GM19463 (cell line): ENCODE measurements around the gene RIGI.
A peak's percentile ranks its signal among the peaks of the same experiment; 100 is the strongest.
"Not testable (repeated sequence)": the region's sequence is repeated elsewhere in the genome, so short reads cannot be mapped to it uniquely, and the experiment has no call there.

ENCODE experiments used
- ATAC-seq: cut with Tn5 transposase; IDR thresholded peaks from one replicate; pipeline ENCODE4 v1.9.1; 2021; ENCODE audit warnings: mild to moderate bottlenecking, moderate library complexity; ENCODE audit not compliant: unreplicated experiment

Gene RIGI

GRCh38 chr9:32533336-32533735 is 7.3 kb upstream of the RIGI start:
- ATAC-seq = no peak

GRCh38 chr9:32526707-32527048 is 682 bp upstream of the RIGI start:
- no peak for ATAC-seq

- no peak for ATAC-seq
Measured at GRCh38 chr9:32525709-32526030, 326 bp downstream of the RIGI start.

GRCh38 chr9:32524892-32525708 is 896 bp downstream of the RIGI start:
- peak; percentile 22 for ATAC-seq

GRCh38 chr9:32524558-32524891 is 1.5 kb downstream of the RIGI start:
- not testable (repeated sequence) for ATAC-seq

- no peak for ATAC-seq
Measured at GRCh38 chr9:32523910-32524309, 2.1 kb downstream of the RIGI start.

GRCh38 chr9:32518276-32518675 is 7.7 kb downstream of the RIGI start:
- no peak for ATAC-seq

- no peak for ATAC-seq
Measured at GRCh38 chr9:32516241-32516640, 9.8 kb downstream of the RIGI start.

GRCh38 chr9:32508728-32509127 is 17.3 kb downstream of the RIGI start:
- ATAC-seq = no peak

GRCh38 chr9:32503008-32503407 is 23.0 kb downstream of the RIGI start:
- ATAC-seq = no peak

- no peak for ATAC-seq
Measured at GRCh38 chr9:32502464-32502863, 23.5 kb downstream of the RIGI start.

- ATAC-seq = no peak
Measured at GRCh38 chr9:32501868-32502267, 24.1 kb downstream of the RIGI start.

- peak; percentile 51 for ATAC-seq
Measured at GRCh38 chr9:32500768-32501167, 25.2 kb downstream of the RIGI start.

- ATAC-seq = no peak
Measured at GRCh38 chr9:32497921-32498320, 28.1 kb downstream of the RIGI start.

GRCh38 chr9:32490601-32491000 is 35.4 kb downstream of the RIGI start:
- ATAC-seq = no peak

GRCh38 chr9:32487981-32488380 is 38.0 kb downstream of the RIGI start:
- no peak for ATAC-seq

- ATAC-seq = no peak
Measured at GRCh38 chr9:32486839-32487562, 39.0 kb downstream of the RIGI start.

- ATAC-seq = no peak
Measured at GRCh38 chr9:32483343-32483742, 42.7 kb downstream of the RIGI start.
